HL-60 (cell line): ENCODE measurements around the gene ETV6.

Experiments used
- DNase-seq, 2 experiments: peaks; one replicate each; pipeline ENCODE4 v3.0.0-alpha.2; 2010 to 2020; ENCODE audit warnings: low read depth in 1 of 2, low spot score in 1 of 2
- H3K27ac ChIP-seq: fragments of 250-450 bp; sonication (Bioruptor Pico); replicated peaks from 2 replicates; pipeline ENCODE4 v1.5.1; 2020; ENCODE audit warnings: mild to moderate bottlenecking, moderate library complexity
- H3K27me3 ChIP-seq: fragments of 250-450 bp; sonication (Bioruptor Pico); 2 replicates; pipeline ENCODE4 v1.5.1; 2021; ENCODE audit warnings: mild to moderate bottlenecking, moderate library complexity; ENCODE audit not compliant: insufficient read depth, poor library complexity, severe bottlenecking
- H3K4me3 ChIP-seq: replicated peaks from 2 replicates; pipeline ENCODE4 v1.5.1; 2011; ENCODE audit warnings: mild to moderate bottlenecking, control low read depth, low read length; ENCODE audit not compliant: insufficient read depth
- GABPA ChIP-seq: IDR thresholded peaks from 2 replicates; pipeline ENCODE4 v1.6.1; 2012; ENCODE audit warnings: low read depth
- POLR2AphosphoS5 ChIP-seq: IDR thresholded peaks from 2 replicates; pipeline ENCODE4 v1.6.1; 2012; ENCODE audit warnings: low read depth
- SPI1 ChIP-seq: IDR thresholded peaks from 2 replicates; pipeline ENCODE4 v1.6.1; 2012; ENCODE audit warnings: low read depth, mild to moderate bottlenecking, borderline replicate concordance
- TF ChIP-seq, protein P1 (sequence below): IDR thresholded peaks from one replicate; pipeline ENCODE4 v1.5.1; 2011; ENCODE audit warnings: low read length, control low read depth, inconsistent platforms; ENCODE audit not compliant: insufficient read depth
- TF ChIP-seq, protein P2 (sequence below): IDR thresholded peaks from 2 replicates; pipeline ENCODE4 v1.6.1; 2012; ENCODE audit warnings: low read depth; ENCODE audit not compliant: insufficient replicate concordance

The ETV6 gene

GRCh38 chr12:11872055-11872454 lies 222.6 kb downstream of the ETV6 start:
- Histone ChIP-seq H3K4me3 (no peak overlapping the region), H3K27me3 (no peaks in the 10 kb centered on the region), H3K27ac (no peak overlapping the region)
- TF ChIP-seq, protein P1, sequence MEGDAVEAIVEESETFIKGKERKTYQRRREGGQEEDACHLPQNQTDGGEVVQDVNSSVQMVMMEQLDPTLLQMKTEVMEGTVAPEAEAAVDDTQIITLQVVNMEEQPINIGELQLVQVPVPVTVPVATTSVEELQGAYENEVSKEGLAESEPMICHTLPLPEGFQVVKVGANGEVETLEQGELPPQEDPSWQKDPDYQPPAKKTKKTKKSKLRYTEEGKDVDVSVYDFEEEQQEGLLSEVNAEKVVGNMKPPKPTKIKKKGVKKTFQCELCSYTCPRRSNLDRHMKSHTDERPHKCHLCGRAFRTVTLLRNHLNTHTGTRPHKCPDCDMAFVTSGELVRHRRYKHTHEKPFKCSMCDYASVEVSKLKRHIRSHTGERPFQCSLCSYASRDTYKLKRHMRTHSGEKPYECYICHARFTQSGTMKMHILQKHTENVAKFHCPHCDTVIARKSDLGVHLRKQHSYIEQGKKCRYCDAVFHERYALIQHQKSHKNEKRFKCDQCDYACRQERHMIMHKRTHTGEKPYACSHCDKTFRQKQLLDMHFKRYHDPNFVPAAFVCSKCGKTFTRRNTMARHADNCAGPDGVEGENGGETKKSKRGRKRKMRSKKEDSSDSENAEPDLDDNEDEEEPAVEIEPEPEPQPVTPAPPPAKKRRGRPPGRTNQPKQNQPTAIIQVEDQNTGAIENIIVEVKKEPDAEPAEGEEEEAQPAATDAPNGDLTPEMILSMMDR, result no peak
- no peak for TF ChIP-seq GABPA
- no peak for TF ChIP-seq POLR2AphosphoS5
- TF ChIP-seq, protein P2, sequence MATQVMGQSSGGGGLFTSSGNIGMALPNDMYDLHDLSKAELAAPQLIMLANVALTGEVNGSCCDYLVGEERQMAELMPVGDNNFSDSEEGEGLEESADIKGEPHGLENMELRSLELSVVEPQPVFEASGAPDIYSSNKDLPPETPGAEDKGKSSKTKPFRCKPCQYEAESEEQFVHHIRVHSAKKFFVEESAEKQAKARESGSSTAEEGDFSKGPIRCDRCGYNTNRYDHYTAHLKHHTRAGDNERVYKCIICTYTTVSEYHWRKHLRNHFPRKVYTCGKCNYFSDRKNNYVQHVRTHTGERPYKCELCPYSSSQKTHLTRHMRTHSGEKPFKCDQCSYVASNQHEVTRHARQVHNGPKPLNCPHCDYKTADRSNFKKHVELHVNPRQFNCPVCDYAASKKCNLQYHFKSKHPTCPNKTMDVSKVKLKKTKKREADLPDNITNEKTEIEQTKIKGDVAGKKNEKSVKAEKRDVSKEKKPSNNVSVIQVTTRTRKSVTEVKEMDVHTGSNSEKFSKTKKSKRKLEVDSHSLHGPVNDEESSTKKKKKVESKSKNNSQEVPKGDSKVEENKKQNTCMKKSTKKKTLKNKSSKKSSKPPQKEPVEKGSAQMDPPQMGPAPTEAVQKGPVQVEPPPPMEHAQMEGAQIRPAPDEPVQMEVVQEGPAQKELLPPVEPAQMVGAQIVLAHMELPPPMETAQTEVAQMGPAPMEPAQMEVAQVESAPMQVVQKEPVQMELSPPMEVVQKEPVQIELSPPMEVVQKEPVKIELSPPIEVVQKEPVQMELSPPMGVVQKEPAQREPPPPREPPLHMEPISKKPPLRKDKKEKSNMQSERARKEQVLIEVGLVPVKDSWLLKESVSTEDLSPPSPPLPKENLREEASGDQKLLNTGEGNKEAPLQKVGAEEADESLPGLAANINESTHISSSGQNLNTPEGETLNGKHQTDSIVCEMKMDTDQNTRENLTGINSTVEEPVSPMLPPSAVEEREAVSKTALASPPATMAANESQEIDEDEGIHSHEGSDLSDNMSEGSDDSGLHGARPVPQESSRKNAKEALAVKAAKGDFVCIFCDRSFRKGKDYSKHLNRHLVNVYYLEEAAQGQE, result peak; percentile 90
- TF ChIP-seq SPI1, result no peak
- DNase-seq, result no peak

GRCh38 chr12:11875414-11875935 lies 226.0 kb downstream of the ETV6 start:
- Histone ChIP-seq H3K4me3 (no peak overlapping the region), H3K27ac (peak overlapping the region; percentile 72), H3K27me3 (no peaks in the 10 kb centered on the region)
- DNase-seq, result no peak
- no peak for TF ChIP-seq SPI1
- TF ChIP-seq GABPA, result no peak
- TF ChIP-seq, protein P2, result no peak
- TF ChIP-seq, protein P1, result no peak

GRCh38 chr12:11876307-11876706 lies 226.8 kb downstream of the ETV6 start:
- H3K27me3 ChIP-seq, result no peaks in the 10 kb centered on the region
- H3K4me3 ChIP-seq, result no peak overlapping the region
- peak overlapping the region; percentile 72 for H3K27ac ChIP-seq
- DNase-seq, result no peak
- TF ChIP-seq, protein P2, result no peak
- TF ChIP-seq, protein P1, result no peak
- no peak for TF ChIP-seq GABPA
- TF ChIP-seq POLR2AphosphoS5, result no peak; the same call in 1 of the 2 replicates
- no peak for TF ChIP-seq SPI1
